Stimulated activated CD4-positive, alpha-beta T cell treated with anti-CD3 and anti-CD28 coated beads, Interleukin-4, amount 100 ng/mL, for 24 hours (primary cell): ENCODE measurements around the gene MECR.

Experiments used
- DNase-seq: peaks from one replicate; pipeline ENCODE4 v3.0.0-alpha.2; 2020

The MECR gene, protein sequence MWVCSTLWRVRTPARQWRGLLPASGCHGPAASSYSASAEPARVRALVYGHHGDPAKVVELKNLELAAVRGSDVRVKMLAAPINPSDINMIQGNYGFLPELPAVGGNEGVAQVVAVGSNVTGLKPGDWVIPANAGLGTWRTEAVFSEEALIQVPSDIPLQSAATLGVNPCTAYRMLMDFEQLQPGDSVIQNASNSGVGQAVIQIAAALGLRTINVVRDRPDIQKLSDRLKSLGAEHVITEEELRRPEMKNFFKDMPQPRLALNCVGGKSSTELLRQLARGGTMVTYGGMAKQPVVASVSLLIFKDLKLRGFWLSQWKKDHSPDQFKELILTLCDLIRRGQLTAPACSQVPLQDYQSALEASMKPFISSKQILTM

GRCh38 chr1:29230553-29231378 lies at the start of gene MECR:
Gene MECR, minus strand, starts transcription at chr1:29230934. Its CDS starts 28 bp downstream, at chr1:29230906.
- DNase-seq: peak; percentile 95

GRCh38 chr1:29279951-29280391 lies 49.2 kb upstream of the MECR start:
- DNase-seq: no peak

GRCh38 chr1:29279406-29279805 lies 48.7 kb upstream of the MECR start:
- no peak for DNase-seq

DNA sequence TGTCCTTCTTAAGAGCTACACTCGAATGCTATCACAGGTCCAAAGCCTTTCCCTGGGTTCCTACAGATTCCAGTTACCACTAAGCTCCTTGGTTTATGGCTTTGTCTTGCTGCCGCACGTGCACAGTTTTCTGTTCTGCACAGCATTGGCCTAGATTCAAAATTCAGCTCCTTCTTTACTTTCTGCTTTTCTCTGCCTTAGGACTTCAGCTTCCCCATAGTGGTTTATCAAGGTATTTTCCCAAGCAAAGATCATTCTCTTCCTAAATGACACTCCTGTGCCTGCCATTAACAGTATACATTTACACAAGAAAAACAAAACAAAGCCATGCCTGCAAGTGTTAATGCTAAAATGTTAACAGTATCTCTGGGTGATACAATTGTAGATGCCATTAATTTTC lies 47.4 kb upstream of the MECR start:
- no peak for DNase-seq

DNA sequence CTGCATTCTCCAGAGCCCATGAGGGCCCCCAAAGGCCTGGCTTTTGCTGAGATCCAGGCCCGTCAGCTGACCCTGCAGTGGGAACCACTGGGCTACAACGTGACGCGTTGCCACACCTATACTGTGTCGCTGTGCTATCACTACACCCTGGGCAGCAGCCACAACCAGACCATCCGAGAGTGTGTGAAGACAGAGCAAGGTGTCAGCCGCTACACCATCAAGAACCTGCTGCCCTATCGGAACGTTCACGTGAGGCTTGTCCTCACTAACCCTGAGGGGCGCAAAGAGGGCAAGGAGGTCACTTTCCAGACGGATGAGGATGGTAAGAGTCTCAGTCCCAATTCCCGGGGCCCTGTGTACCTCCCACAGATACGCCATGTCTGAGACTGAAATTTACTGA lies 44.7 kb upstream of the MECR start:
- DNase-seq: no peak

DNA sequence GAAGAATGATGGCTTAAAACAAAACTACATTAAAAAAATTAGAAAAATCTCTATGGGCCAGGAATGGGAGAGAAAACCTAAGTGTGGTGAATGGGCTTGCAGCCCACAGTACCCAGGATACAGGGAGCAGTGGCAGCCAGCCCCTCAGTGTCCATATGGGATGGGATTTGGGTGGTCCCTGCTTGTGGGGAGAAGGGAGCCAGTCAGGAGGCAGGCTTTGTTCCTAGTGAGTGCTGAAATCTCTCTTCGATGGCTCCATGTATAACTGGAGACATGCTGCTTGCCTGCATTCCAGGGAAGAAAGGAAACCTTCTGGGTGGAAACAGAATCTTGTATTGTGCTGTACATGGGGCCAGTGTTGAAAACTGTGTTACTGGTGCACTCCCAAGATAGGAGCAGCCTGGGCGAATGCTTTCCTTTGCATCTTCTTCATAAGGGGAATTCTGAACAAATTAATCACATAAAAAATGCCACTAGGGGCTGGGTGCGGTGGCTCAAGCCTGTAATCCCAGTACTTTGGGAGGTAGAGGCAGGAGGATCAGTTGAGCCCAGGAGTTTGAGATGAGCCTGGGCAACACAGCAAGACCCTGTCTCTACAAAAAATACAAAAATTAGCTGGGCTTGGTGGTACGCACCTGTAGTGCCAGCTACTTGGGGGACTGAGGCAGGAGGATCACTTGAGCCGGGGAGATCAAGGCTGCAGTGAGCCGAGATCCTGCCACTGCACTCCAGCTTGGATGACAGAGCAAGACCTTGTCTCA lies 41.6 kb upstream of the MECR start:
- no peak for DNase-seq

DNA sequence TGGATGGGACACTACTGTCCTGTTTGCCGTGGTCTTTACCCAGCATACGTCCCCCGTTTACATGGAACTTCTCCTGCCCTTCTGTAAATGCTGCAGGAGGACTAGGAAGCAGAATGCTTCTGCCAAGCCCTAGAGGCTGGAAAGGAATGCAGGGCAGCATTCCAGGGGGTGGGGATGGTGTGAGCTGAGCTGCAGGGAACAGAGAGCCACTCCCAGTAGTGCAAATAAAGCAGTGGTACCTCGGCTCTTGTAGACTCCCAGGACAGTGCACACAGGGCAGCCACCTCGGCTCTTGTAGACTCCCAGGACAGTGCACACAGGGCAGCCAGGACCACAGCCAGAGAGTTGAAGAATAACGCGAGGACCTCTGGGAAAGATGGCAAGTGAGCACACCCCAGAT lies 41.0 kb upstream of the MECR start:
- DNase-seq: no peak

DNA sequence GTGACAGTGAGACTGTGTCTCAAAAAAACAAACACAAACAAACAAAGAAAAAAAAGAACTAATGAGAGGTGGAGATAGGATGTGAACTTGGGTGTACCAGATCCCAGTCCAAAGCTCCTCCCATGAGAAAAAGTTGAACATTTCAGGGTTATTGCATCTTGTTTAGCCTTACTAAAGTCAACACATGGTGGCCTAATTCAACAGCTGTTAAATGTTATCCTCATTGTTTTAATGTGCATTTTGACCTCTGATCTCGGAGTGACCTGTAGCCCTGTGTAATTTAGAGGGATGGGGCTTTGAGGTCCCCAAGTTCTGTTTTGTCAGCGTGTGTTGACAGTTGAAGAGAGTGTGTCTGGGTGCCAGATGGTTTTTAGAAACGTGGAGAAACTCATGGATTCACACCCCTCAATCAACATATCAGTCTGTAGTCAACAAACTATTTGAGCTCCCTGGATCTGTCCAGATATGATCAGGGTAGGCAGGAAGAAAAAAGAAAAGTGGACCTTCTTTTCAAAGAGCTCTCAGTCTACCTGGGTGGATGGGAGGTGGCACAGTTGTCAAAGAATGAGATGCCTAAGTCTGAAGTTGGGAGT lies 40.3 kb upstream of the MECR start:
- no peak for DNase-seq

GRCh38 chr1:29269382-29269781 lies 38.6 kb upstream of the MECR start:
- no peak for DNase-seq

DNA sequence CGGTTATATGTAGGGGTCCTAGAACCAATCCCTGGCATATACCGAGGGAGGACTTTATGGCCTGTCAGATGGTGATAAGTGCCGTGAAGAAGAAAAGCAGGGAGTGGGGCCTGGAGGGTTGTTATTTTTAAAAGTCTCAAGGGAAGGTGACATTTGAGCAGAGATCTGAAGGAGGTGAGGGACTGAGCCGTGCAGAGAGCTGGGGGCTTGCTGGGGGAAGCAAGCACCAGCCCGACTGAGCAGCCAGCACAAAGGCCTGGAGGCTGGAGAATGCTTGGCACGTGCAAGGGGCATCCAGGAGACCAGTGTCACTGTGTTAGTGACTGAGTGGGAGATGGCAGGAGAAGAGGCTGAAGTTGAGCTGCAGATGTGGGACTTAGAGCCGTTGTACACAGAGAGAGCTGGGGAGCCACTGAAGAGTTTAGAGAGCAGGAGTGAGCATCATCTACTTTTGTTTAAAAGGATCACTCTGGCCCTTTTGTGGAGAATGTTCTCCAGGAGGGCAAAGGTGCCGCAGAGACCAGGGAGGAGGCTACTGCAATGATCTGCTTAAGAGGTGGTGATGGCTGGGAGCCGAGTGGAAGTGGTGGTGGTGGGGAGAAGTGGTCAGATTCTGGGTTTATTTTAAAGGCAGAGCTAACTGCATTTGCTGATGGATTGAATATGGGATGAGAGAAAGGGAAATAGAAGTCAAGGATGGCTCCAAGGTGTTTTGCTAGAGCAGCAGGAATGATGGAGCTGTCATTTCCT lies 36.8 kb upstream of the MECR start:
- DNase-seq: no peak

GRCh38 chr1:29266912-29267311 lies 36.2 kb upstream of the MECR start:
- no peak for DNase-seq

DNA sequence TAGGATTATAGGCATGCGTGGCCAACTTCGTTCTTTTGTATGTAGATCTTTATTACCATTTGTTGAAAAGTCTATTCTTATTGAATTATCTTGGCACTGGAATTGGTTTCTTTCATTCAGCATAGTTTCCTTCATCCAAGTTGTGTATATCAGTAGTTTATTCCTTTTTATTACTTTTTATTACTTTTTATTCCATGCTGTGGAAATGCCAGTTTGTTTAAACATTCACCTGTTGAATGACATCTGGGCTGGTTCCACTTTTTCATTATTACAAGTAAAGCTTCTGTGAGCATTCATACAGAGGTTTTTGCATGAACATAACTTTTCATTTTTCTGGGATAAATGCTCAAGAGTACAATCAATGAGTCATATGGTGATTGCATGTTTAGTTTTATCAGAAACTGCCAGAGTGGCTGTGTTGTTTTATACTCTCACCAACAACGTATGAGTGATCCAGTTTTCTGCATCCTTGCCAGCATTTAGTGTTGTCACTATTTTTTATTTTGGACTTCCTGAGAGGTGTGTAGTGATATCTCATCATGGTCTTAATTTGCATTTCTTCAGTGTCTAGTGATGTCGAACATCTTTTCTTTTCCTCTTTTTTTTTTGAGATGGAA lies 34.1 kb upstream of the MECR start:
- no peak for DNase-seq

GRCh38 chr1:29260531-29260930 lies 29.8 kb upstream of the MECR start:
- no peak for DNase-seq

- peak; percentile 23 for DNase-seq
Measured at GRCh38 chr1:29259802-29260441, 29.2 kb upstream of the MECR start.

DNA sequence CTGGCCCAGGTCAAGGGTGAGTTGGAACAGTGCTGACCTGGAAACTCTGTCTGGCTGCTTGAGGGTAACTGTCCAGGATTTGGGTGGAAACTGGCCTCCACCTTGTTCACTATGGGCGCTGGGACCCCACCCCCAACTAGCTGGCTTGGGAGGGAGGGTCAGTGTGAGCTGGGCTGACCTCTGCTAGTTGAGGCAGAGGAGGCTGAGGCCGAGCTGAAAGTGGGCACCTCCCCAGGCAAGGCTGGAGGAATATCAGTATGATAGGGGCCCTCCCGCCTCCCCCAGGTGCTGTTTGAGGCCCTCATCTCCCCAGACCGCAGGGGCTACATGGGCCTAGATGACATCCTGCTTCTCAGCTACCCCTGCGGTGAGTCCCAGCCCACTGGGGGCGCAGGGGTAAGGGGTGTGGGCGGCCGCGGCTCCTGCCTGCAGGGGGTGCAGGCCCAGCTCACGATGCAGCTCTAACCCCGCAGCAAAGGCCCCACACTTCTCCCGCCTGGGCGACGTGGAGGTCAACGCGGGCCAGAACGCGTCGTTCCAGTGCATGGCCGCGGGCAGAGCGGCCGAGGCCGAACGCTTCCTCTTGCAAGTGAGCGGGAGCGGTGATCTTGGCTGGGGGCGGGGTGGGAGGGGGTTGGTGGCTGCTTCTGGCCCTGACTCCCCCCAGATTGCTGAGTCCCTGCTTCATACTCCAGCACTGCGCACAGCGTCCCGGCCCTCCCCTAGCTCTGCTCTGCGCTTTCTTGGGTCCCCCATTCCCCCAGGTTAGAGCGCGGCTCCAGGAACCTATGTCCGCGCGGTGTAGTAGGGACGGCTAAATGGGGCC lies 28.5 kb upstream of the MECR start:
- DNase-seq: no peak

- DNase-seq: no peak
Measured at GRCh38 chr1:29258189-29258975, 27.6 kb upstream of the MECR start.

DNA sequence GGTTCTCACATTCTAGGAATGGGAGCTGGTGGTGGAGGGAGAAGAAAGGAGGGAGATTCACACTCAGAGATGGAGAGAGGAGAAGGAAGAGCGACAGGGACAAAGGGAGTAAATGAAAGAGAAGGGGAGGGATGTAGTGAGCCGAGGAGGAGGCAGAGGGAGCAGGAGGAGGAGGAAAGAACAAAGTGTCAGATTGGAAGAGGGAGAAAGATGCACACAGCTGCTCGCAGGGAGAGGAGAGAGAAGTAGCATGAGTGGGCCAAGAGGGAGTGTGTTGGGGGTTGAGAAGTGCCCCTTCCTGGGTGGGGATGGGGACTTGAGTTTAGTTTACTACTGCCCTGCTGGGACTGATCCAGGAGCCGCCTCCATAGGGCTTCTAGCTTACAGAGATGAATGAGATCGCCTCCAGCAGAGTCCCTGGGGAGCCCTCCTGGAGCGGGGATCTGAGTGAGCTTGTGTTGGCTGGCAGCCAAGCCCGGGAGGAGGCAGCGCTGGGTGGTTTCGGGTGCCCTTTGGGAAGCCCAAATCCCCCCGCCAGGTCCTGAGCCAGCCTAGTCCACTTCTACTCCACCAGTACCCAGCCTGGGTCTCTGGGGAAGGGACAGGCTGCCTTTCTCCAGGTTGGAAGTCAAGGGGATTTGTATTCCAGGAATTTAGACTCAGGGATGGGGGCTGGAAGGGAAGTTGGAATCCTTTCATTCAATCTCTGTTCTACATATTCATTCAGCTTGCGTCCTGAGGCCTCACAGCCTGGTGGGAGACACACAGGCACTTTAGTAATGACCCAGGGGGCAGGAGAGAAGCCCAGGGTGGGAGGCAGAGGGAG lies 26.5 kb upstream of the MECR start:
- no peak for DNase-seq

DNA sequence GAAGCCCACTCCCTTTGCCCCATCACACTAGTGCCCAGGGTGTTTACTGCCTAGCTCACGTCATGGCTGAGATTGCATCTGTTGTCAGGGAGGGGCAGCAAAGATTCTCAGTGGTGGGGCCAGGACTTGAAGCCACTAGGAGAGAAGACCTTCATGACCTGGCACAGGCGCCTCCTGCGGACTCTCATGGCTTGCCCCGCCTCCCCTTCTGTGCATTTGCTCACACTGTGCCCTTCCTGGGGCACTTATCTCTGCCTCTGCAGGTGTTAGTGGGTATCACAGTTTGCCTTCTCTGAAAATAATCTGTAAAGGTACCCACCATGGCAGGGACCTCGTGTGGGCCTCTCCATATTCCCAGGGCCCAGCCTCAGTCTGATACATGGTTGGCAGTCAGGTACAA lies 25.7 kb upstream of the MECR start:
- no peak for DNase-seq
